ELF-1 (cell line): ENCODE data around the gene B3GLCT.
"Not testable (repeated sequence)": the region's sequence is repeated elsewhere in the genome, so short reads cannot be mapped to it uniquely, and the experiment has no call there.

Experiments used
- DNase-seq: peaks from one replicate; pipeline ENCODE4 v3.0.0-alpha.2; 2016; ENCODE audit warnings: low read depth, low spot score

B3GLCT gene

DNA sequence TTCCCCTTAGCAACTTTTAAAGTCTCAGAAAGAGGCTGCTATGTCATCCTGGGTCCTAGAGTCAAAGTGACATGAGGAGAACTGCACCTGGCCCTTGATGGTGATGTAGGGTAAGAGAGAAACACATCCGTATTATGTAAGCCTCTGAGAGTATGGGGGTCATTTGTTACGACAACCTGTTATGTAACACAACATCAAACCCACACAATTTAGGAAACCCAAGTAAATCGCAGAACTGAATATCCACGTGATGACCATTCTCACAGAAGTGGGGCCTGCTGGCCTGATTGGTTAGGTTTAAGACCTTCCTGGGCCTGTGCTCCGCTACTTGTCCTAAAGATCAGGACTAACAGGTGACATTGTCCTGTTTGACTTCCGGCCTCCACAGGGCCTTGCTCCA, 15.3 kb upstream of the B3GLCT start:
- DNase-seq: no peak

DNA sequence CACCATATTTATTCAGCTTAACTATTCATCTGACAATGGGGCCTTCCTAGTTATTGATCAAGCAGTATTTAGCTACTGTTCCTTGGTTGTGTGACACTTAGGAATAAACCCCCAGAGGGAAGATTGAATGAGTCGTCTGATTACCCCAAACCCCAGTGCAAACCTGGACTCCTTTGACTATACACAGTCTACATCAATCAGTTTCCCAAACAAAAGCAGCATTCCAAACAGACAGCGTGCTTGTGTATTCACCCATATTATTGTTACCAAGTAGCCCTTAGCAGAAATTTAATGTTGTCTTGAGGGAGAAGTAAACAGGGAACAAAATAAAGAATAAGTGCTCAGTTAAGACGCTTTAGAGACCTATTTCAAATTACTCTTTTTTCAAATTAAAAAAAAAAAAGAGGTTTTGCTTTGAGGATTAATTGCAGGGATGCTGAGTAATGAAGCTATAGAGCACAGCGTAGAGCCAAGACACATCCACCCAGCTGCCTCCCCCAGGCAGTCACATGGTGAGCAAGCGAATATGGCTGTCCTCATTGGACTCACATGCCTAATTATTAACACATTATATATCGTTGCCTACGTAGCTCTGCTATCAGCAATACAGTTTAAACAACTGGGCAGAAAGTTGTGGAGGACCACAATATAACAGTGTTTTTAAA, 14.7 kb upstream of the B3GLCT start:
- DNase-seq: peak; percentile 36

DNA sequence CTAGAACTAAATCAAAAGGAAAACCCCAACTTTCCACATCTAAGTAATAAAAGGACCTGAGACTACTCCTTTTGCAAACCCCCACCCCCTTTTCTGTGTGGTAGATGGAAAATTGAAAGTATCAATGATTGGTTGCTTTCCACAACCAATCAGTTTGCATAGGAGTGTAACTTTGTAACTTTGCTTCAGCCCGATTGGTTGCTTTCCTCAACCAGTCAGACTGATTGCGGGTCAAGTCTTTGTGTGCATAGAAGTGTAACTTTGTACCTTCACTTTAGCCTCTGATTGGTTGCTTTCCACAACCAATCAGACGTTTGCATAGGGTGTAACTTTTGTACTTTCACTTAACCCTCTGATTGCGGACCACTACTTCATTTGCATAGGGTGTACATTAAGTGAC, 8.0 kb upstream of the B3GLCT start:
- no peak for DNase-seq

DNA sequence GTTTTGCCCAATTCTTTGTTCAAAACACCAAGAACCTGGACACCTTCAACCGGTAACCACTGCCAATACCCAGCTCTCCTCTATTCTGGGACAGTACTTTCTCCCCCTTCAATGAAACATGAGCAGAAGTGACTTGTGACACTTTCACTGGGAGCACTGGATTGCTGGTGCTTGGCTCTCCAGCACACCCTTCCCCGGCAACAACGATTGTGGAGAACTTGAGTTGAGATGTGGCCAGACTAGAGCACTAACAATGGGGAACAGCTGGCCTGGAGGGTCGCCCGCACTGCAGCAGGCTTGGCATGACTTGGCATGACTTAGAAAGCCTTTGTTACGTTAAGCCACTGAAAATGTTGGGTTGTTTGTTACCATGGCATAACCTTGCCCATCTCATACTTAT, 7.5 kb upstream of the B3GLCT start:
- DNase-seq: no peak

DNA sequence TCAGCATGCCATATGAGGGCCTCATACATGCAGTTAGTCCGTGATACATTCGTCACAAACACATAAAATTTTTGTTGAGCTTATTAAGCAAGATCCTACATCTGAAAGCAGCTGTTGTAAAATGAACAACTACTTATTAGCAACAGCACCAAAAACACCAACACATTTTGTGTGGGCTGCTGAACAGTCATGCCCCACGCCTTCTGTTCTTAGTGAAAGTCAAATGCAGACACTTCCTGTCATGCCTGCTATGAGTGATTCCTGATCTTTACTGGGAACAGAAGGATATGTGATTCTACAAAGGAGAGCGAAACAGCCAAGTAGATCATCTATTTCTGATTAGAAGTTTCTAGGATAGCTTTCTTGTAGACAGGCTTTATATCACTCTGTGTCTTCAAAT, 4.2 kb upstream of the B3GLCT start:
- no peak for DNase-seq

DNA sequence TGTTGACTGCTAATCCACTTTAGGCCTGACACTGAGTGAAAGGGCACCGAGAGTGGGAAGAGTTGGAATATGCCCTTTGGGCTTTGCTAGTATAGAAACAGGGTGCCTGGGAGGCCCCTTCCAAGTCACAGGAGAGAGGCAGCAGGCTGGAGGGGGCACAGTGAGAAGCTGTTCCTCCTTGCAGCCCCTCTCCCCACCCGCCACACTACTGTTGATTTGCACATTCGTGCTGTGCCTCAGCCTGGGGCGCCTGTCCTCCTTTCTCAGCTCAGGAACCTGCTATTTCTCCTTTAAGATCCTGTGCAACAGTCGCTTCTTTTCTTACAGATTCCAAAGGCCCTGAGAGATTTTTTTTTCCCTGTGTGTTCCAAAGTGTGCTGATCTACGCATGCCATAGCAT, 2.8 kb upstream of the B3GLCT start:
- DNase-seq: no peak

DNA sequence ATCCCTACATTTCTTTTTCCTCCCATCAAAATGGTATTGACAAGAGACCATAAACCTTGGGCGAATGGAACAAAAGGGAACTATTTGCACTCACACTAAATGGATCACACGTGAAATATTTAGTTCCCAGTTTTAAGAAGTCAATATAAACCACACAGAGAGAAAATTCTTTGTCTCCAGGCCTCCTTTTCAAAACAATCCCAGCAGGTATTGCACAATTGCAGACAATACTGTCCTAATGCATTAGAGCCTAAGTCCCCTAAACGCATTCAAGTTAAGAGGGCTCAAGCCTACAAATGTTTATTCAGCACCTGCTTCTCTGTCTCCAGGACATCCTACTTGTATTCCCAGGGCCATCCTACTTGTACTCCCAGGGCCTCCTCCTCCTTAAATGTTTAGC, 1.3 kb upstream of the B3GLCT start:
- no peak for DNase-seq

DNA sequence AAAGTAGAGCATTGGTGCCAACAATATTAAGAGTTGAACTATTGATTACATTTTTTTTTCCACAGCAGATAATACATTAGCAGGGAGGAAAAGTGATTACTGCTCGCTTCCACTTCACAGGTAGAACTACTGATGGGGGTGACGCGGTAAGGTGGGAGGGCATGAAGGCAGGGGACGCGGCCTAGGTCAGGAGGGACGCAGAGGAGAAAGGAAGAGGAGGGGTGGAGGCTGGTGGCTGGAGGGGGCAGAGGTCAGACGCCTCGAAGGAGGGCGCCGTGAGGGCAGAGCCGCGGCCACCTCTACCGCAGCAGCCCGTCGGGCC, 287 bp upstream of the B3GLCT start:
- DNase-seq: no peak

DNA sequence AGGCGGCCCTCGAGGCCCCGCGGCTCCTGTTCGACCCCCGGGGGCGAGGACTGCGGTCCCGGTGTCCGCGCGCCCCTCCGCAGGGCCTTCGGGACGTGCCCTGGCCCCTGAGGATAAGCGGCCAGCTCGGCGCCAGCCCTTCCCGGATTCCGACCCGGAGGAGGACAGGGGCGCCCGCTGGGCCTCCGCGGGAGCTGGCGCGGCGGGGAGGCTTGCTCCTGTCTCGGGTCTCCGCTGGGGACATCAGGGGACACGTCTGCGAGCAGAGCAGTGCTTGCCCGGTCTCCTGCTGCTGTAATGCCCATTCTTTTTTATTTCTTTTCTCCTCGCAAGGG, 829 bp downstream of the B3GLCT start:
- DNase-seq: peak; percentile 53

DNA sequence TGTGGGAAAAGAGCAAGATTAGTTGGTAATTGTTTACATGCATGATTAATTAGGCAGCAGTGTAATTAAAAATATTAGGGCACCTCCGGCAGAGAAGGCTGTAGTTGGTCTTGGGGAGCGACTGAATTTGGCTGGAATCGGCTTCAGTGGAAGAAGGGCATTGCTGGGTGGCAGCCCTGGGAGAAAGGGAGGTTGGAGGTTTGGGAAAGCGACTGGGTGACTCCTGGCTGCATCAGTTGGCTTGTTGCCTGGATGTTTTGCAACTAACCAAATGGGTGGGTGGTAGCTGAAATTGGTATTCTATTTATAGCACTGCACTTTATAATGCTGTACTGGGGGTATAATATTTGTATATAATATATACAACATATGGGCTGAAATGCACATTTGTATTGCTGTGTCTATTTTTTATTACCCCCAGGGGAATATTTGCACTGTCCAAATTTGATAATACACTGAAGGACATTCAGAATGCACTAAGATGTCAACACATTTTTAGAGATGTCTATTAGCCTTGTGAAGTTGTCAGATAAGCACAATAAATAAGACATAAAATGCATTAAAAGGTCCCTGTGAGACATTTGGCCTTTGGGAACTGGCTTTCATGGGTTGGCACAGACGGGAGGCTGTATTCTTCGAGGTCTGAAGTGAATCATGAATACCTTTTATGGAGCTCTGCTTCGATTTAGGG, 1.7 kb downstream of the B3GLCT start:
- no peak for DNase-seq

DNA sequence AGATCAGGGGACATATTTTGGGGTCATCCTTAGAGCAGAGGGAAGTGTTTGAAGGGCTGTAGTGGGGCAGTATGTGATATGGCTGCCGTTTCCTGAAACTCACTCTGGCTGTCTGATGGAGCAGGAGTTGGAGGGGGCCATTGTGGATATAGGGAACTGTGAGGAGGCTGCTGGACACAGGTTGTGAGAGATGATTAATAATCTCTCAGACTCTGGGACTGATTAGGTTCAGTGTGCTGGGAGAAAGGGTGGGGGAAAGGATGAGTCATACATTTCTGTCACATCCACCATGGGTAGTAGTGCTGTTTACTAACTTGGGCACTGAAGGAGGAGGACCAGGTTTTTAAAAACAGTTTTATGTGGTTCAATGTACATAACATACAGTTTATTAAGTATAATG, 4.8 kb downstream of the B3GLCT start:
- no peak for DNase-seq

DNA sequence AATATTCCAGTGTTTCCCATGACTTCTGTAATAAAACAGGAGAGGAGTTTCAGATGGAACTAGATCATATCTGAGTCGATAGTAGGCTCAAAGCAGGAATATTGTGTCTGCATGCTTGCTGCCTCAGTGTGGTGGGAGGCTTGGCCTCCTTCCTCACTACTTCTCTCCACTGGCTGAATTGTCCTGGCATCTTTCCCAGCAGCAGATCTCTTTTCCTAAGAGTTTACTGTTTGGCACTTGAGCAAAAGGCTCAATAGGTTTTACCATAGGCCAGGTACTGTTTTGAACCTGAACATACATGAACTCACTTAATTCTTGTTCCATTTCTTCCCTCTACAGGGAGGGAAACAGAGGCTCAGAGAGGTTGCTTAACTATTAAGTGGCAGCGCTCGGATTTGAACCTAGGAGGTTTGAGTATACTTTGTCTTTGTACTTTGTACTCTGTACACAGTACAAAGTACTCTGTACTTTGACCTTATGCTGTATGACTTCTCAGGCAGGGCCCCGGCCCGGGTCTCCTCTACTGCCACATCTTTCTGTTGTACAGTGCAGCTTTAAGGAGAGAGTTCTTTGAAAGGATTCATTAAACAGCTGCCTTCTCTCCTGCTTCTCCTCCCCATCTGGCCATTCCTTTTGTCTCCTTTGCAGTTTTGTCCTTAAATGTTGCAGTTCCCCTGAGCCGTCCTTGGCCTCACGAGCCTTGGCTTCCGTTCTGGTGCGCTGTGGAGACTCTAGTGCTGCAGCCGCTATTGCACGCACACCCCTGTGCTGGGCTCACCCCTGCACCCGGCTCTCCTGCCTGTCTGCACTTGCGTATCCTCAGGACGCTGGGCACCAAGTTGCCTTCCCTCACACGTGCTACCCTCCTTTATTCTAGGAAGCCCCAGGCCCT, 8.1 kb downstream of the B3GLCT start:
- no peak for DNase-seq

DNA sequence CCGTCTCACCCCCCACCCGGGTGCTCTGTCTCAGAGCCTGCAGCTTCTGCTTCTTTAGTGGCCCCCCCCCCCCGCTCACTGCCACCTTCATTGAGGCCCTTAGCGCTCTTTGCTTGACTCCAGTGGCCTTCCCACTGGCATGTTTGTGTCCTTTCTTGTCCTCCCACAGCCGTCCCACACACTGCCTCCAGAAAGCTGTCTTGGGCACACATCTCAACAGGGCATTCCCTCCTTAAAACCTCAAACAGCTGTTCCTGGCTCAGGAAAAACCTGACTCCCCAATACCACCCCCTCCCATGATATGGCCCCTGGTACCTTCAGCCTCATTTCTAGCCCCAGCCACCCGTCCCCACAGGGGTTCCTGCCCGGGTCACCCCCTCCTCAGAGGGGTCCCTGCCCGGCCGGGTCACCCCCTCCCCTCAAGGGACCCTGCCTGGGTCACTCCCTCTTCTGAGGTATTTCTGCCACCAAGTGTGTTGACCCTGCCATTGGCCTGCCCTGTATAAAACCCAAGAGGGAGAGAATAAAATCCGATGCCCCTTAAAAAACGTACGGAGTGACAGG, 8.9 kb downstream of the B3GLCT start:
- no peak for DNase-seq

DNA sequence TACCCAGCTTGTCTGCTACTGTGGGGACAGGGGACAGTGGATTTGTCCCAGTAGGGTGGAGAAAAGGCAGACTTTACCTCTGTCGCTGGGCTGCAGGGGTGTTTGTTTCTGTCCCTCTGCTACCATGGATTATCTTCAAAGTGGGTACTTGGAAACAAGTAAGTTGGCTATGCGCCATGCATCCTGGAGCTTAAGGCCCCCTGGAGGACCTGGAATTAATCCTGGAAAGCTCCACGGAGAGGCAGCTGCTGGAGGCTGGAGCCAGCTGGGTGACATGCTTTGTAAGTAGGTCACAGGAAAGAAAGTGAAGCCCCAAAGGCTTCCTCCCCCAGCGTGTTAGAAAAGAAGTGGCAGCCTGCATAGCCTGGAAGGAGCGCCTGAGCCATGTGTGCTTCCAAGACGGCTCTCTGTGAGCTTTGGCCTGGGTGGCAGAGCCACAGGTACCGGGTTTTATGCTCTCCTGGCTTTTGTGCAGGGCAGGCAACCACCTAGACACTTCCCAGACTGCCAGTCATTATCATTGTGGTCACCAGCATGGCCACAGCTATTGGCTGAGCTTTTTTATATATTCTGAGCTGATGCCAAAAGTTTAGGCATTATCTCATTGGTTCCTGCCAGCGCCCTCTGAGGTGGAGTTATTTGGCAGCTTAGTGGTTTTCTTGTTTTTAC, 9.5 kb downstream of the B3GLCT start:
- peak; percentile 52 for DNase-seq

DNA sequence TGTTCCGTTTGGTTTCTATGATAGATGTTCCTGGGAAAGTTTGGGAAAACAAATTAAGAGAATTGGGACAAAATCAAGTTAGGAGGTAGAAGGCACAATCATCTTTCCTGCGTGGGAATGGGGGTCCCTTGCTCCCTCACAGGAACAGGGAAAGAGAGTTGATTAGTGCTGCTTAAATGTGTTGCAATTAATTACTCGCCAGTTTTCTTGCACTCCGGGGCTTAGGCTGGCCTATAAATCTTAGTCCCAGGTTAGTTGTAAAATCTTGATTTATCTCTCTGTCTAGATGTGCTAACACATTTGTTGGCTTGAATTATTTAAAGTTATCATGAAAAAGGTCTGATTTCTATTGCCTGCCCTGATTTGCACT, 10.1 kb downstream of the B3GLCT start:
- DNase-seq: no peak

DNA sequence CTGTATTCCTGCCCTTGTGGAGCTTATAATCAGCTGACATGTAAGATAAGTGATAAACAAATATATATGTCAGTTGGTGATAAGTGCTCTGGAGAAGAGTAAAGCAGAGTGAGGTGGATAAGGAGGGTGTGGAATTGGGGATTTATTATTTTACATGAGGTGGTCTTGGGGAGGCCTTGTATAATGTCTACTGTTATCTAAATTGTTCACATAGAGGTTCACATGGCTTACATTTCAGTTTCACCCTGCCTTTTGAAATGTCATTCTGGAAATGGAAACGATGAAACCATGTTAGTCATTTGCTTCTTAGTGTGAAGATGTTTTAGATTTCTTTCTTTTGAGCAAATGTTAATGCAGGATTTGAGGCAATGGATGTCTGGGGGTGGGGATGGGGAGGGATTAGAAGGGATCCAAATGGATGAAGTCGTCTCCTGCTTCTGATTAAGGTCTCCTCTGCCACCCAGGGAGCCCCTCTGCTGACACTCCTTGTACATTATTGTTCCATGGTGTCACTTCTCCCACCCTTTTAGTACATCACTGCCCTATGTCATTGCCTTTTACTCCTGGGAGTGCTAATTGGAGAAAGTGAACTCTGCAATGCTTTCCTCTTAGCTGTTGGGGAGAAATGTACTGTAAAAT, 14.0 kb downstream of the B3GLCT start:
- no peak for DNase-seq

DNA sequence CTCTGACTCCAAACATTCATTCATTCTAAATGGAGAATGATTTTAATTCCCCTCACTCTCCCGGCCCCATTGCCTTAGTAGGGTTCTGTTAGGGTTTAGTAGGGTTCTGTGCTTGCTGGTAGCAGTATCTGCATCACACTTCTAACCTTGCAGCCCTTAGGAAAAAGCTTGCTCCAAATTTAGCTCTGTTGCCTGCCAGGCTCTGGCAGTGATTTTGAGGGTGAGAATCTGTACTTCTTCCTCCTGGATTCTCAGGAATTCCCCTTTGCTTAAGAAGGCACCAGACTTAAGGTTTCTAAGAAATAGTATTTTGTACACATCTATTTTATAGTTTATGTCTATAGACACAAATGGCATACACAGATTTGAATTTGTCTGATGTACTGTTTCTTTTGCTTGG, 14.7 kb downstream of the B3GLCT start:
- no peak for DNase-seq

DNA sequence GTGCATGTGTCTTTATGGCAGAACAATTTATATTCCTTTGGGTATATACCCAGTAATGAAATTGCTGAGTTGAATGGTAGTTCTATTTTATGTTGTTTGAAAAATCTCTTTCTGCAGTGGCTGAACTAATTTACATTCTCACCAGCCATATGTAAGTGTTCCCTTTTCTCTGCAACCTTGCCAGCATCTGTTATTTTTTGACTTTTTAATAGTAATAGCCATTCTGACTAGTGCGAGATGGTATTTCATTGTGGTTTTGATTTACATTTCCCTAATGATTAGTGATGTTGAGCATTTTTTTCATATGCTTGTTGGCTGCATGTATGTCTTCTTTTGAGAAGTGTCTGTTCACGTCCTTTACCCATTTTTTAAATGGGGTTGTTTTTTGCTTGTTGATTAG, 17.1 kb downstream of the B3GLCT start:
- not testable (repeated sequence) for DNase-seq

DNA sequence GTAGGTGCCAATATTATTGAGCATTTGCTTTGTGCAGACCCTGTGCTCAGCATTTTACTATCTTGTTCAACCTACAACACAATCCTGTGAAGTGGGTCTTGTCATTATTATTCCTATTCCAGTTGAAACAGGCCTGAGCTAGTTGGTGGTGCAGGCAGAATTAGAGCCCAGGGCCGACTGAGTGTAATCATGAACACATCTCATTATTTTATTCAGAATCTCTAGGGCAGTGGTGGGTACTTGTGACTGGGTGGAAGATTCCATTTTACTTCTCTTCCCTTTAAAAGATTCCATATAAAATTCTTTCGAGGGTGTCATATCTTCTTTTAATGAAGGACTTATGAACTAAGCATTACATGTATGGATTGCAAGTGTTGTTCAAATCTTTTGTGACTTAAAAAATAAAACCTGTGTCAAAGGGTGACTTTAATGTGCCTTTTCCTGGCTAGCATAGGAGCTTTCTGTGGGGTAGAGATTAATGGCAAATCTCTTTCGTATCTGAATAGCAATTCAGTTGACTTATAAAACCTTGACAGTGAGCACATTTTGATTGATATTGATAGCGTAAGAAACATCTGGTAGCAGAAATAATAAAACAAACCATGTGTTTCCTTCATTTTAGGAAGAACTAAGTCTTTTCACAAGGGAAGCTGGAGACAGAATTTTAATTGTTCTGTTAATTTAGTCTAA, 20.3 kb downstream of the B3GLCT start:
- no peak for DNase-seq

DNA sequence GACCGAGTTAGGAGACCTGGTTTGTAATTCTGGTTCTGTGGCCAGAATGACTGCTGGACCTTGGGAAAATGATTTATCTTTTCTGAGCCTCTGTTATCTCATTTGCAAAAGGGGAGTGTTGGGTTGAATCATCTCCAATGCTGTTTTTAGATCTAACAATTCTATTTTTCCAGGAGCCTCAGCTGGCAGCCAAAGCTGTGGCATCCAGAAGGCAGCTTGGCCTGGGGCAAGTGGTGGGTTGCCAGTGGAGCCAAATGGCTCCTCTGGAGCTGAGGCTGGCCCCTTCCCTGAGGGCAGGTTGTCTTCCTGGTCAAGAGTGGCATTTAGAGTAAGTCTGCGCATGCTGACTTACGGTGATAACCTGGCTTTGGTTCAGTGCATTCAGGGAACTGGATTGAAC, 21.3 kb downstream of the B3GLCT start:
- DNase-seq: peak; percentile 30

DNA sequence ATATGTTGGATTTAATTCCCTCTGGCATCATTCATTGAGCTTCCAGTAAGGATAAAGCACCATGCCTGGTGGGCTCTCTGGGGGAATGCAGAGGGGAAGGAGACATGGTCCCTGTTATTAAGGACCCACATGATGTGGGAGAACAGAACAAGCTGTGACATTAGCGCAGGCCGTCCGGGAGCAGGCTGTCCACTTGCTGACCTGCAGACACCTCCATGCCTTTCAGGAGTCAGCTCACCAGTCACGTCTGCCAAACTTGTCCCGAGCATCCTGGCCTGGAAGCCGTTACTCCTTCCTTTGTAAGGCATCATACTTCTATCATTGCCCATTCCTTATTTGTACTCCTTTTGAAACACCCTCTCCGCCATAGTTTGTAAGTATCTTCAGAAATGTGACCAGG, 23.4 kb downstream of the B3GLCT start:
- DNase-seq: no peak
